ENCODE results near the gene TRIM37.

The TRIM37 gene

GRCh38 chr17:59030811-59031210 is 75.9 kb downstream of the TRIM37 start:
- Histone ChIP-seq H3K27ac (no peak overlapping the region), H3K4me3 (no peak overlapping the region), H3K4me1 (peaks cover 0 to 12% (median 0%) of the 10 kb centered on the region in 4 donors), H3K27me3 (no peaks in the 10 kb centered on the region), H3K9me3 (no peaks in the 10 kb centered on the region), H3K36me3 (peaks cover 20 to 25% (median 23%) of the 10 kb centered on the region in 3 donors)
- DNase-seq, result no peak
- no peak for TF ChIP-seq CTCF (IDR thresholded peaks at IDR 0.05)
- intact Hi-C loops (cut with DNase I; ENCODE audit: low total_unique reads), result no loop called here

- Histone ChIP-seq H3K4me1 (peaks cover 0 to 12% (median 0%) of the 10 kb centered on the region in 4 donors), H3K36me3 (peaks cover 3 to 19% (median 16%) of the 10 kb centered on the region in 3 donors), H3K27ac (no peak overlapping the region), H3K4me3 (no peak overlapping the region), H3K9me3 (no peaks in the 10 kb centered on the region), H3K27me3 (no peaks in the 10 kb centered on the region)
- intact Hi-C loops (cut with DNase I; ENCODE audit: low total_unique reads), result no loop called here
- no peak for DNase-seq
- no peak for TF ChIP-seq CTCF (IDR thresholded peaks at IDR 0.05)
Observed at GRCh38 chr17:59028328-59028727, 78.4 kb downstream of the TRIM37 start.

GRCh38 chr17:59027750-59028149 is 78.9 kb downstream of the TRIM37 start:
- H3K9me3 ChIP-seq, result no peaks in the 10 kb centered on the region
- intact Hi-C loops (cut with DNase I; ENCODE audit: low total_unique reads), result no loop called here
- no peaks in the 10 kb centered on the region for H3K27me3 ChIP-seq
- TF ChIP-seq CTCF (IDR thresholded peaks at IDR 0.05), result no peak
- no peak overlapping the region for H3K4me3 ChIP-seq
- DNase-seq, result no peak
- peaks cover 0 to 19% (median 16%) of the 10 kb centered on the region in 3 donors for H3K36me3 ChIP-seq
- peaks cover 0 to 12% (median 0%) of the 10 kb centered on the region in 4 donors for H3K4me1 ChIP-seq
- H3K27ac ChIP-seq, result peak overlapping the region; percentile 9 to 41

GRCh38 chr17:59026176-59026939 is 80.3 kb downstream of the TRIM37 start:
- Histone ChIP-seq H3K4me1 (peaks cover 0 to 12% (median 0%) of the 10 kb centered on the region in 4 donors), H3K4me3 (no peak overlapping the region), H3K27me3 (no peaks in the 10 kb centered on the region), H3K9me3 (no peaks in the 10 kb centered on the region), H3K36me3 (peaks cover 0 to 16% (median 12%) of the 10 kb centered on the region in 3 donors), H3K27ac (peak overlapping the region in 1 of 2 donors; percentile 41)
- TF ChIP-seq CTCF (IDR thresholded peaks at IDR 0.05), result no peak
- intact Hi-C loops (cut with DNase I; ENCODE audit: low total_unique reads), result no loop called here
- DNase-seq, result no peak

GRCh38 chr17:59024916-59025315 is 81.8 kb downstream of the TRIM37 start:
- DNase-seq, result no peak
- no peak for TF ChIP-seq CTCF (IDR thresholded peaks at IDR 0.05)

More at GRCh38 chr17:59024916-59025315, 81.8 kb downstream of the TRIM37 start:
- Histone ChIP-seq H3K4me1 (peaks cover 0 to 12% (median 0%) of the 10 kb centered on the region in 4 donors), H3K9me3 (no peaks in the 10 kb centered on the region), H3K27me3 (no peaks in the 10 kb centered on the region), H3K4me3 (no peak overlapping the region), H3K36me3 (peaks cover 0 to 16% (median 14%) of the 10 kb centered on the region in 3 donors), H3K27ac (no peak overlapping the region)
- intact Hi-C loops (cut with DNase I; ENCODE audit: low total_unique reads), result no loop called here
